Upper lobe of left lung (tissue), 6 donors: ENCODE results near the gene PSAT1. TPM values are rescaled to one million over a fixed set of nuclear protein-coding genes. Genes with fewer than 3 reads are reported as not detected.

Experiments used
- ATAC-seq, 2 donors: fragments of 200-7000 bp; cut with Tn5 transposase; one replicate each; pipeline ENCODE4 v1.9.1; 2022; ENCODE audit warnings: mild to moderate bottlenecking in 2 of 2, moderate library complexity in 2 of 2; ENCODE audit not compliant: low FRiP score in 2 of 2
- DNase-seq, 2 donors: peaks; one replicate each; pipeline ENCODE4 v3.0.0-alpha.2; 2019 to 2020
- H3K27ac ChIP-seq, 4 donors: fragments of 200-600 bp; sonication (generic); one replicate each; pipeline ENCODE4 v1.5.1; 2016 to 2019
- H3K27me3 ChIP-seq, 4 donors: fragments of 200-600 bp; sonication (generic); one replicate each; pipeline ENCODE4 v1.5.1; 2017 to 2019
- H3K36me3 ChIP-seq, 4 donors: fragments of 200-600 bp; sonication (generic); one replicate each; pipeline ENCODE4 v1.5.1; 2016 to 2019
- H3K4me1 ChIP-seq, 4 donors: fragments of 200-600 bp; sonication (generic); one replicate each; pipeline ENCODE4 v1.5.1; 2018 to 2019
- H3K4me3 ChIP-seq, 4 donors: fragments of 200-600 bp; sonication (generic); one replicate each; pipeline ENCODE4 v1.5.1; 2017 to 2019; ENCODE audit warnings: mild to moderate bottlenecking in 2 of 4, moderate library complexity in 1 of 4
- H3K9me3 ChIP-seq, 4 donors: fragments of 200-600 bp; sonication (generic); one replicate each; pipeline ENCODE4 v1.5.1; 2018 to 2019
- EP300 ChIP-seq, 4 donors: sonication (generic); formaldehyde crosslinking; IDR thresholded peaks; one replicate each; pipeline ENCODE4 v1.5.1; 2017; ENCODE audit warnings: antibody characterized with exemption in 4 of 4, control low read depth in 2 of 4
- POLR2A ChIP-seq, 4 donors: fragments of 450-650 bp; IDR thresholded peaks; one replicate each; pipeline ENCODE4 v1.5.1; 2016 to 2017; ENCODE audit warnings: antibody characterized with exemption in 4 of 4, mild to moderate bottlenecking in 2 of 4
- POLR2AphosphoS5 ChIP-seq, 2 donors: sonication (generic); formaldehyde crosslinking; IDR thresholded peaks; one replicate each; pipeline ENCODE4 v1.5.1; 2017; ENCODE audit warnings: antibody characterized with exemption in 2 of 2
- WGBS, 2 donors: methylation state at CpG; one replicate each; pipeline ENCODE4 v1.1.5; 2017 to 2018; 5-methylcytosine and 5-hydroxymethylcytosine counted together
- total RNA-seq, 6 donors: library from RNA; depleted of rRNA in 4 of 6; stranded (reverse); fragments of >200 nt in 4 of 6; gene quantifications; one replicate each; pipeline versions ENCODE4 v1.1.0 to v1.2.1, GENCODE V29; 2016 to 2021
- TF ChIP-seq, protein P1 (sequence below), 6 experiments: fragments of 450-650 bp in 4 of 6; fragments of 200-600 bp in 2 of 6; sonication (generic) in 2 of 6; IDR thresholded peaks; one replicate each; pipeline ENCODE4 v1.5.1; 2016 to 2019; ENCODE audit warnings: antibody characterized with exemption in 6 of 6
- donor health status: DM: no; HTN: no; CAD: no; lungs with moderate emphysema.
- donor health status: DM: no; HTN: yes; CAD: no; lungs with severe emphysema.

The PSAT1 gene
- total RNA-seq, 6 donors from 2014 or later = 1.8 to 14.6 (median 6.4) TPM; not detected in 1

DNA sequence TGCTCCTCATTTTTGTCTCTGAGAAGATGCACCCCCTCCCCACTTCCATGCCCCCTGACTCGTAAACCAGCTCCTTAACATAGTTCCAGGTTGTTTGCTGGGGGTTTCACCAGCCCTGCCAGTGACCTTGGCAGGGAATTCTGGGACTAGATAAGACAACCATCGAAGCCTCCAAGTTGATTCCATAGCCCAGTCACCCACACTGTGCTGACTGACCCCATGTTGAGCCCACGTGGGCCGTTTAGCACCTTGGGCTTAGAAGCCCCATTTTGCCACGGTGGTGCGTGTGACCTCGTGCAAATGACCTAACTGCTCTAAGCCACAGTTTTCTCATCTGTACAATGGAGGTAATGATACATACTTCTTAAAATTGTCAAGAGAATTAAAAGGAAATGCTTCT, 24.6 kb downstream of the PSAT1 start:
- TF ChIP-seq, protein P1, sequence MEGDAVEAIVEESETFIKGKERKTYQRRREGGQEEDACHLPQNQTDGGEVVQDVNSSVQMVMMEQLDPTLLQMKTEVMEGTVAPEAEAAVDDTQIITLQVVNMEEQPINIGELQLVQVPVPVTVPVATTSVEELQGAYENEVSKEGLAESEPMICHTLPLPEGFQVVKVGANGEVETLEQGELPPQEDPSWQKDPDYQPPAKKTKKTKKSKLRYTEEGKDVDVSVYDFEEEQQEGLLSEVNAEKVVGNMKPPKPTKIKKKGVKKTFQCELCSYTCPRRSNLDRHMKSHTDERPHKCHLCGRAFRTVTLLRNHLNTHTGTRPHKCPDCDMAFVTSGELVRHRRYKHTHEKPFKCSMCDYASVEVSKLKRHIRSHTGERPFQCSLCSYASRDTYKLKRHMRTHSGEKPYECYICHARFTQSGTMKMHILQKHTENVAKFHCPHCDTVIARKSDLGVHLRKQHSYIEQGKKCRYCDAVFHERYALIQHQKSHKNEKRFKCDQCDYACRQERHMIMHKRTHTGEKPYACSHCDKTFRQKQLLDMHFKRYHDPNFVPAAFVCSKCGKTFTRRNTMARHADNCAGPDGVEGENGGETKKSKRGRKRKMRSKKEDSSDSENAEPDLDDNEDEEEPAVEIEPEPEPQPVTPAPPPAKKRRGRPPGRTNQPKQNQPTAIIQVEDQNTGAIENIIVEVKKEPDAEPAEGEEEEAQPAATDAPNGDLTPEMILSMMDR (IDR thresholded peaks at IDR 0.05) = no peak
- TF ChIP-seq POLR2A (IDR thresholded peaks at IDR 0.05) (no peak), POLR2AphosphoS5 (IDR thresholded peaks at IDR 0.05) (no peak), EP300 (IDR thresholded peaks at IDR 0.05) (no peak)
- H3K4me1 ChIP-seq = no peaks in the 10 kb centered on the region
- DNase-seq = no peak
- H3K27me3 ChIP-seq = no peaks in the 10 kb centered on the region
- no peak for ATAC-seq
- no peak overlapping the region for H3K4me3 ChIP-seq
- WGBS, 2 donors = 94 to 95% methylated on average over 7 of the region's 7 CpGs
- no peak overlapping the region for H3K27ac ChIP-seq
- no peaks in the 10 kb centered on the region for H3K36me3 ChIP-seq
- no peaks in the 10 kb centered on the region for H3K9me3 ChIP-seq

DNA sequence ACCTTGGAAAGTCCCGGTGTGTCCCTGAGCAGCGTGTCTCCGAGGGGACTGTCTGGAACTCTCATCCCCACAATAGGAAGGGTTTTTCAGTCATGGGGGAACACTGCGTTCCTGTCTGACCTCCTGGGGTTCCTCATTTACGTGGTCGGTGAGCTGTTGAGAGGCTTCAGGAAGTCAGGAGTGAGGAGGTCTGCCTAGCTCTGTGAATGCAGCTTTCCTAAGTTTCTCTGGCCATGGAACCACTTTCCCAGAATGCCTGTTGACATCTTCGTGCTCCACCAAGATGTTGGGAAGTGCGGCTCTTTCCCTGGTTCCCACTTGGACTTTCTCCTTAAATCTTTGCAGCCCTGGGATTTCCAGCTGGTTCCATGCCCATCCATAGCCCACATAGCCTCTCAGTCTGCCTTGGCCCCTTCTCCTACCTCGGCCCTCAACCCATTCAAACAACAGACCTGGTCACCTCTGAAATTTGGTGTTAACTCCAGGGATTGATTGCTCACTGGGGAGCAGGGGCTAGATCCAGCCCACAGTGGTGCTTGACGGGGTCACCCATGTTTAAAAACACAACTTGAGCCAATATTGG, 27.2 kb downstream of the PSAT1 start:
- H3K36me3 ChIP-seq = no peaks in the 10 kb centered on the region
- no peaks in the 10 kb centered on the region for H3K9me3 ChIP-seq
- TF ChIP-seq, protein P1 (IDR thresholded peaks at IDR 0.05) = no peak
- TF ChIP-seq POLR2A (IDR thresholded peaks at IDR 0.05) (no peak), EP300 (IDR thresholded peaks at IDR 0.05) (no peak), POLR2AphosphoS5 (IDR thresholded peaks at IDR 0.05) (no peak)
- H3K4me1 ChIP-seq = no peaks in the 10 kb centered on the region
- ATAC-seq (no peak), DNase-seq (no peak)
- H3K27ac ChIP-seq = no peak overlapping the region
- H3K27me3 ChIP-seq = no peaks in the 10 kb centered on the region
- 91 to 99% methylated on average over 7 to 10 of the region's 10 CpGs for WGBS, 2 donors
- no peak overlapping the region for H3K4me3 ChIP-seq

GRCh38 chr9:78324682-78325081, 27.8 kb downstream of the PSAT1 start:
- DNase-seq (no peak), ATAC-seq (no peak)
- Histone ChIP-seq H3K4me1 (no peaks in the 10 kb centered on the region), H3K36me3 (no peaks in the 10 kb centered on the region), H3K9me3 (no peaks in the 10 kb centered on the region), H3K27ac (no peak overlapping the region), H3K27me3 (no peaks in the 10 kb centered on the region), H3K4me3 (no peak overlapping the region)
- WGBS, 2 donors = 94% methylated on average over 8 of the region's 8 CpGs
- TF ChIP-seq, protein P1 (IDR thresholded peaks at IDR 0.05) = no peak
- TF ChIP-seq POLR2AphosphoS5 (IDR thresholded peaks at IDR 0.05) (no peak), POLR2A (IDR thresholded peaks at IDR 0.05) (no peak), EP300 (IDR thresholded peaks at IDR 0.05) (no peak)

- Histone ChIP-seq H3K27ac (no peak overlapping the region), H3K4me3 (no peak overlapping the region), H3K36me3 (no peaks in the 10 kb centered on the region), H3K4me1 (no peaks in the 10 kb centered on the region), H3K9me3 (no peaks in the 10 kb centered on the region), H3K27me3 (no peaks in the 10 kb centered on the region)
- whole genome bisulfite sequencing, 2 donors = 43 to 62% methylated on average over 6 of the region's 6 CpGs
- ATAC-seq (no peak), DNase-seq (no peak)
- TF ChIP-seq POLR2A (IDR thresholded peaks at IDR 0.05) (no peak), POLR2AphosphoS5 (IDR thresholded peaks at IDR 0.05) (no peak), EP300 (IDR thresholded peaks at IDR 0.05) (no peak)
- TF ChIP-seq, protein P1 (IDR thresholded peaks at IDR 0.05) = no peak
Measured at GRCh38 chr9:78325343-78325742, 28.4 kb downstream of the PSAT1 start.

GRCh38 chr9:78325846-78326360, 29.0 kb downstream of the PSAT1 start:
- no peak overlapping the region for H3K4me3 ChIP-seq
- no peaks in the 10 kb centered on the region for H3K4me1 ChIP-seq
- no peaks in the 10 kb centered on the region for H3K27me3 ChIP-seq
- ATAC-seq (no peak), DNase-seq (no peak)
- no peak overlapping the region for H3K27ac ChIP-seq
- WGBS, 2 donors = 69 to 74% methylated on average over 5 of the region's 5 CpGs
- TF ChIP-seq, protein P1 (IDR thresholded peaks at IDR 0.05) = no peak
- TF ChIP-seq POLR2A (IDR thresholded peaks at IDR 0.05) (no peak), EP300 (IDR thresholded peaks at IDR 0.05) (no peak), POLR2AphosphoS5 (IDR thresholded peaks at IDR 0.05) (no peak)
- H3K9me3 ChIP-seq = no peaks in the 10 kb centered on the region
- no peaks in the 10 kb centered on the region for H3K36me3 ChIP-seq
